ENCODE measurements around the gene HSD17B4.

Gene HSD17B4

DNA sequence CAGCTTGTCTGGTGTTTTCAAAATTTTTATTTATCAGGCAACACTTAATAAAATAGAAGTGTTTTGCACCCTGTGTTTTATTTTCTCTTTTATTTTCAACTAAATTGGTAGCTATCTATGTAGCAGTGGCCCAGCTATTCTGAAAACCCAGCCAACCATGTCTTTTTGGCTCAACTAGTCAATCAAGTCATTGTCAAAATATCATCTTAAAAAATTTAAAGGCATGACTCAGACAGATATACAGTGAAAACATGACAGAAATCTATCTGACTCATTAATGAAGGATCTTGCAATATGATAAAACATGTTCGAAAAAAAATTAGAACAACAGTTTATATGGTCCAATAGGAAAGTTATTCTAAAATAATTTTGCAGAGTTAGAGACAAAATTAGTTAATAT lies 75.1 kb downstream of the HSD17B4 start:
- no peak for TF ChIP-seq ZNF565 (CRISPR knock-in tag; conservative IDR thresholded peaks at IDR 0.05; ENCODE audit: low read depth)
- no peak for TF ChIP-seq ISL1 (CRISPR knock-in tag; IDR thresholded peaks at IDR 0.05)
- TF ChIP-seq ZNF8 (CRISPR knock-in tag; IDR thresholded peaks at IDR 0.05): no peak
- TF ChIP-seq, protein P1, sequence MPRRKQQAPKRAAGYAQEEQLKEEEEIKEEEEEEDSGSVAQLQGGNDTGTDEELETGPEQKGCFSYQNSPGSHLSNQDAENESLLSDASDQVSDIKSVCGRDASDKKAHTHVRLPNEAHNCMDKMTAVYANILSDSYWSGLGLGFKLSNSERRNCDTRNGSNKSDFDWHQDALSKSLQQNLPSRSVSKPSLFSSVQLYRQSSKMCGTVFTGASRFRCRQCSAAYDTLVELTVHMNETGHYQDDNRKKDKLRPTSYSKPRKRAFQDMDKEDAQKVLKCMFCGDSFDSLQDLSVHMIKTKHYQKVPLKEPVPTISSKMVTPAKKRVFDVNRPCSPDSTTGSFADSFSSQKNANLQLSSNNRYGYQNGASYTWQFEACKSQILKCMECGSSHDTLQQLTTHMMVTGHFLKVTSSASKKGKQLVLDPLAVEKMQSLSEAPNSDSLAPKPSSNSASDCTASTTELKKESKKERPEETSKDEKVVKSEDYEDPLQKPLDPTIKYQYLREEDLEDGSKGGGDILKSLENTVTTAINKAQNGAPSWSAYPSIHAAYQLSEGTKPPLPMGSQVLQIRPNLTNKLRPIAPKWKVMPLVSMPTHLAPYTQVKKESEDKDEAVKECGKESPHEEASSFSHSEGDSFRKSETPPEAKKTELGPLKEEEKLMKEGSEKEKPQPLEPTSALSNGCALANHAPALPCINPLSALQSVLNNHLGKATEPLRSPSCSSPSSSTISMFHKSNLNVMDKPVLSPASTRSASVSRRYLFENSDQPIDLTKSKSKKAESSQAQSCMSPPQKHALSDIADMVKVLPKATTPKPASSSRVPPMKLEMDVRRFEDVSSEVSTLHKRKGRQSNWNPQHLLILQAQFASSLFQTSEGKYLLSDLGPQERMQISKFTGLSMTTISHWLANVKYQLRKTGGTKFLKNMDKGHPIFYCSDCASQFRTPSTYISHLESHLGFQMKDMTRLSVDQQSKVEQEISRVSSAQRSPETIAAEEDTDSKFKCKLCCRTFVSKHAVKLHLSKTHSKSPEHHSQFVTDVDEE (CRISPR knock-in tag; IDR thresholded peaks at IDR 0.05): no peak
- TF ChIP-seq, protein P2, sequence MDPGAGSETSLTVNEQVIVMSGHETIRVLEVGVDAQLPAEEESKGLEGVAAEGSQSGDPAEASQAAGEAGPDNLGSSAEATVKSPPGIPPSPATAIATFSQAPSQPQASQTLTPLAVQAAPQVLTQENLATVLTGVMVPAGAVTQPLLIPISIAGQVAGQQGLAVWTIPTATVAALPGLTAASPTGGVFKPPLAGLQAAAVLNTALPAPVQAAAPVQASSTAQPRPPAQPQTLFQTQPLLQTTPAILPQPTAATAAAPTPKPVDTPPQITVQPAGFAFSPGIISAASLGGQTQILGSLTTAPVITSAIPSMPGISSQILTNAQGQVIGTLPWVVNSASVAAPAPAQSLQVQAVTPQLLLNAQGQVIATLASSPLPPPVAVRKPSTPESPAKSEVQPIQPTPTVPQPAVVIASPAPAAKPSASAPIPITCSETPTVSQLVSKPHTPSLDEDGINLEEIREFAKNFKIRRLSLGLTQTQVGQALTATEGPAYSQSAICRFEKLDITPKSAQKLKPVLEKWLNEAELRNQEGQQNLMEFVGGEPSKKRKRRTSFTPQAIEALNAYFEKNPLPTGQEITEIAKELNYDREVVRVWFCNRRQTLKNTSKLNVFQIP (CRISPR knock-in tag; IDR thresholded peaks at IDR 0.05; ENCODE audit: borderline replicate concordance, low read depth): no peak
- TF ChIP-seq GLIS3 (CRISPR knock-in tag; IDR thresholded peaks at IDR 0.05): no peak
- TF ChIP-seq ZNF70 (CRISPR knock-in tag; IDR thresholded peaks at IDR 0.05): no peak
- TF ChIP-seq ARNTL (CRISPR knock-in tag; IDR thresholded peaks at IDR 0.05; ENCODE audit: borderline replicate concordance, low read depth): no peak
- TF ChIP-seq TCF4 (CRISPR knock-in tag; IDR thresholded peaks at IDR 0.05; ENCODE audit: borderline replicate concordance): no peak
- no peak for TF ChIP-seq SNAI2 (CRISPR knock-in tag; IDR thresholded peaks at IDR 0.05)
- TF ChIP-seq PPARA (CRISPR knock-in tag; IDR thresholded peaks at IDR 0.05; ENCODE audit: borderline replicate concordance): no peak
- no peak for TF ChIP-seq TOX (CRISPR knock-in tag; IDR thresholded peaks at IDR 0.05; ENCODE audit: borderline replicate concordance)
- TF ChIP-seq BACH2 (CRISPR knock-in tag; IDR thresholded peaks at IDR 0.05; ENCODE audit: borderline replicate concordance): no peak
- no peak for TF ChIP-seq ZFP3 (CRISPR knock-in tag; IDR thresholded peaks at IDR 0.05)
- TF ChIP-seq, protein P3, sequence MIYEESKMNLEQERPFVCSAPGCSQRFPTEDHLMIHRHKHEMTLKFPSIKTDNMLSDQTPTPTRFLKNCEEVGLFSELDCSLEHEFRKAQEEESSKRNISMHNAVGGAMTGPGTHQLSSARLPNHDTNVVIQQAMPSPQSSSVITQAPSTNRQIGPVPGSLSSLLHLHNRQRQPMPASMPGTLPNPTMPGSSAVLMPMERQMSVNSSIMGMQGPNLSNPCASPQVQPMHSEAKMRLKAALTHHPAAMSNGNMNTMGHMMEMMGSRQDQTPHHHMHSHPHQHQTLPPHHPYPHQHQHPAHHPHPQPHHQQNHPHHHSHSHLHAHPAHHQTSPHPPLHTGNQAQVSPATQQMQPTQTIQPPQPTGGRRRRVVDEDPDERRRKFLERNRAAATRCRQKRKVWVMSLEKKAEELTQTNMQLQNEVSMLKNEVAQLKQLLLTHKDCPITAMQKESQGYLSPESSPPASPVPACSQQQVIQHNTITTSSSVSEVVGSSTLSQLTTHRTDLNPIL (CRISPR knock-in tag; IDR thresholded peaks at IDR 0.05; ENCODE audit: low read depth): no peak
- TF ChIP-seq CSDC2 (CRISPR knock-in tag; IDR thresholded peaks at IDR 0.05): no peak
- no peak for TF ChIP-seq OSR1 (CRISPR knock-in tag; IDR thresholded peaks at IDR 0.05)
- TF ChIP-seq, protein P4, sequence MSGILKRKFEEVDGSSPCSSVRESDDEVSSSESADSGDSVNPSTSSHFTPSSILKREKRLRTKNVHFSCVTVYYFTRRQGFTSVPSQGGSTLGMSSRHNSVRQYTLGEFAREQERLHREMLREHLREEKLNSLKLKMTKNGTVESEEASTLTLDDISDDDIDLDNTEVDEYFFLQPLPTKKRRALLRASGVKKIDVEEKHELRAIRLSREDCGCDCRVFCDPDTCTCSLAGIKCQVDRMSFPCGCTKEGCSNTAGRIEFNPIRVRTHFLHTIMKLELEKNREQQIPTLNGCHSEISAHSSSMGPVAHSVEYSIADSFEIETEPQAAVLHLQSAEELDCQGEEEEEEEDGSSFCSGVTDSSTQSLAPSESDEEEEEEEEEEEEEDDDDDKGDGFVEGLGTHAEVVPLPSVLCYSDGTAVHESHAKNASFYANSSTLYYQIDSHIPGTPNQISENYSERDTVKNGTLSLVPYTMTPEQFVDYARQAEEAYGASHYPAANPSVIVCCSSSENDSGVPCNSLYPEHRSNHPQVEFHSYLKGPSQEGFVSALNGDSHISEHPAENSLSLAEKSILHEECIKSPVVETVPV (CRISPR knock-in tag; IDR thresholded peaks at IDR 0.05): no peak
- no peak for TF ChIP-seq ESRRG (CRISPR knock-in tag; IDR thresholded peaks at IDR 0.05)
- TF ChIP-seq, protein P5, sequence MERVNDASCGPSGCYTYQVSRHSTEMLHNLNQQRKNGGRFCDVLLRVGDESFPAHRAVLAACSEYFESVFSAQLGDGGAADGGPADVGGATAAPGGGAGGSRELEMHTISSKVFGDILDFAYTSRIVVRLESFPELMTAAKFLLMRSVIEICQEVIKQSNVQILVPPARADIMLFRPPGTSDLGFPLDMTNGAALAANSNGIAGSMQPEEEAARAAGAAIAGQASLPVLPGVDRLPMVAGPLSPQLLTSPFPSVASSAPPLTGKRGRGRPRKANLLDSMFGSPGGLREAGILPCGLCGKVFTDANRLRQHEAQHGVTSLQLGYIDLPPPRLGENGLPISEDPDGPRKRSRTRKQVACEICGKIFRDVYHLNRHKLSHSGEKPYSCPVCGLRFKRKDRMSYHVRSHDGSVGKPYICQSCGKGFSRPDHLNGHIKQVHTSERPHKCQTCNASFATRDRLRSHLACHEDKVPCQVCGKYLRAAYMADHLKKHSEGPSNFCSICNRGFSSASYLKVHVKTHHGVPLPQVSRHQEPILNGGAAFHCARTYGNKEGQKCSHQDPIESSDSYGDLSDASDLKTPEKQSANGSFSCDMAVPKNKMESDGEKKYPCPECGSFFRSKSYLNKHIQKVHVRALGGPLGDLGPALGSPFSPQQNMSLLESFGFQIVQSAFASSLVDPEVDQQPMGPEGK (CRISPR knock-in tag; IDR thresholded peaks at IDR 0.05; ENCODE audit: borderline replicate concordance): no peak
- ATAC-seq: no peak

DNA sequence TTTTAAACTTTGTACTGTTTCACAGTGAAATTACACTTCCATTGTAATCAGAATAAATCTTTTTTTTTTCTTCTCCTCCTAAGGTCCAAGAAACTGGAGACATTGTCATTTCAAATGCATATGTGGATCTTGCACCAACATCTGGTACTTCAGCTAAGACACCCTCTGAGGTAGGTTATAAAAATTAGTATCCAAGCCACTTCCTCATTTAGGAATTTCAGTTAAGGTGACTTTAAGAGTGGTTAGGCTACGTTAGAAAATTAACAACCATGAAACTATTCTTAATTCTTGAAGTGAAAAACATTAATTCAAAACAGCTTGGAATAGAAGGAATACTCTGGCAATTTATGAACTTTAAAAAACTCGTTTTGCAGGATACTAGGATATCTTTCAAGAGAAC lies 77.5 kb downstream of the HSD17B4 start:
- ATAC-seq: no peak
- TF ChIP-seq PPARA (CRISPR knock-in tag; IDR thresholded peaks at IDR 0.05; ENCODE audit: borderline replicate concordance) (no peak), ZC3H10 (CRISPR knock-in tag; IDR thresholded peaks at IDR 0.05) (no peak), ZNF565 (CRISPR knock-in tag; conservative IDR thresholded peaks at IDR 0.05; ENCODE audit: low read depth) (no peak), BACH2 (CRISPR knock-in tag; IDR thresholded peaks at IDR 0.05; ENCODE audit: borderline replicate concordance) (no peak), TCF4 (CRISPR knock-in tag; IDR thresholded peaks at IDR 0.05; ENCODE audit: borderline replicate concordance) (no peak), ZFP30 (CRISPR knock-in tag; IDR thresholded peaks at IDR 0.05) (no peak), ZFP3 (CRISPR knock-in tag; IDR thresholded peaks at IDR 0.05) (no peak), ZNF70 (CRISPR knock-in tag; IDR thresholded peaks at IDR 0.05) (no peak), ESRRG (CRISPR knock-in tag; IDR thresholded peaks at IDR 0.05) (no peak), TOX (CRISPR knock-in tag; IDR thresholded peaks at IDR 0.05; ENCODE audit: borderline replicate concordance) (no peak)
- TF ChIP-seq, protein P5 (CRISPR knock-in tag; IDR thresholded peaks at IDR 0.05; ENCODE audit: borderline replicate concordance): no peak
- TF ChIP-seq, protein P2 (CRISPR knock-in tag; IDR thresholded peaks at IDR 0.05; ENCODE audit: borderline replicate concordance, low read depth): no peak

Measured in SK-N-SH treated with all-trans-retinoic acid at 6 μM for 48 hours (cell line).